Fibroblast of lung (primary cell): ENCODE results near the gene EPB41L1.

Experiments
- CTCF ChIP-seq, 2 donors: IDR thresholded peaks in 1 of 2; conservative IDR thresholded peaks in 1 of 2; 1 replicate in 1 of 2; 2 replicates in 1 of 2; pipeline ENCODE4 v1.5.1; 2011 to 2012; ENCODE audit warnings: low read length in 2 of 2, control low read depth in 1 of 2, inconsistent platforms in 1 of 2, low read depth in 1 of 2, mild to moderate bottlenecking in 1 of 2
- EZH2 ChIP-seq: IDR thresholded peaks from 2 replicates; pipeline ENCODE4 v1.5.1; 2012; ENCODE audit warnings: low read length, control low read depth, mild to moderate bottlenecking; ENCODE audit errors: missing control alignments

GRCh38 chr20:36155629-36155971, 1.1 kb downstream of the EPB41L1 start:
- TF ChIP-seq CTCF (conservative IDR thresholded peaks at IDR 0.05 in 1 of 2, IDR thresholded peaks at IDR 0.05 in 1 of 2; ENCODE audit: low read depth in 1 of 2, low read length in 2 of 2): no peak
- no peak for TF ChIP-seq EZH2
